ENCODE results near the gene ZNF500.

- TF ChIP-seq SUZ12 (IDR thresholded peaks at IDR 0.05) (no peak), L3MBTL2 (conservative IDR thresholded peaks at IDR 0.05) (no peak), ELF4 (IDR thresholded peaks at IDR 0.05) (no peak), NFRKB (IDR thresholded peaks at IDR 0.05) (no peak), SP1 (IDR thresholded peaks at IDR 0.05) (no peak), ARNT (IDR thresholded peaks at IDR 0.05) (no peak)
These were observed 20.7 kb downstream of the ZNF500 start for GRCh38 chr16:4746215-4746614.
